Muscle layer of duodenum (tissue), 2 donors: ENCODE data around the gene RHOJ.

Experiments used
- H3K27ac ChIP-seq: one replicate; pipeline ENCODE4 v1.7.0; 2013; ENCODE audit warnings: mild to moderate bottlenecking, low read length
- H3K27me3 ChIP-seq: one replicate; pipeline ENCODE4 v1.7.0; 2013; ENCODE audit warnings: low read depth, mild to moderate bottlenecking, control low read depth, low read length
- H3K36me3 ChIP-seq, 2 donors: one replicate each; pipeline ENCODE4 v1.7.0; 2013; ENCODE audit warnings: low read length in 2 of 2, control low read depth in 1 of 2, mild to moderate bottlenecking in 1 of 2; ENCODE audit not compliant: insufficient read depth in 2 of 2, control insufficient read depth in 1 of 2
- H3K4me1 ChIP-seq, 2 donors: one replicate each; pipeline ENCODE4 v1.7.0; 2013; ENCODE audit warnings: low read length in 2 of 2, mild to moderate bottlenecking in 2 of 2, control low read depth in 1 of 2, moderate library complexity in 1 of 2; ENCODE audit not compliant: insufficient read depth in 2 of 2, control insufficient read depth in 1 of 2
- H3K4me3 ChIP-seq, 2 donors: one replicate each; pipeline ENCODE4 v1.7.0; 2013; ENCODE audit warnings: low read length in 2 of 2, low read depth in 1 of 2, mild to moderate bottlenecking in 1 of 2
- H3K9me3 ChIP-seq, 2 donors: one replicate each; pipeline ENCODE4 v1.7.0; 2013; ENCODE audit warnings: low read length in 2 of 2, control low read depth in 1 of 2, mild to moderate bottlenecking in 1 of 2; ENCODE audit not compliant: control insufficient read depth in 1 of 2
- donor health status: healthy.

Gene RHOJ

GRCh38 chr14:63283884-63284248, 79.6 kb downstream of the RHOJ start:
- H3K9me3 ChIP-seq, result no peaks in the 10 kb centered on the region
- peak overlapping the region in 1 of 2 donors; percentile 58 for H3K4me3 ChIP-seq
- no peaks in the 10 kb centered on the region for H3K27me3 ChIP-seq
- H3K27ac ChIP-seq, result peak overlapping the region; percentile 7
- peaks cover 0 to 30% of the 10 kb centered on the region in 2 donors for H3K4me1 ChIP-seq
- H3K36me3 ChIP-seq, result peaks cover 0 to 8% of the 10 kb centered on the region in 2 donors

DNA sequence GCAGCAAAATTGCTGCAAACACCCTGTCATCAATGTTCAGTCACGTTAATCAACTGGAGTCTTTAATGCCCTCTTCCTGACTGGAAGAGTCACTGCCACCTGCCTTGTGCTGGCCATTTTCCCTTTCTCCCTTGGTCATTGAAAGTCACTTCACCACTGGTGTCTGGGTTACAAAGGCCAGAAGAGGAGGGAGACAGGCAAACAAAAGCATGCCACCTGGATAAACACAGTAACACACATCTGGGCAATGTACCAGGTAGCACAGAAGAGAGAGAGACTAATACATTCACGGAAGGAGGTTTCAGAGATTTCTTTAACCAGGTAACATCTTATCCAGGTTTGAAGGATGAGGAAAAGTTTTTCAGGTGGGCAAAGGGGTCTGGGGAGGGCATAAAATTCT, 81.8 kb downstream of the RHOJ start:
- H3K36me3 ChIP-seq, result peaks cover 5 to 20% of the 10 kb centered on the region in 2 donors
- no peaks in the 10 kb centered on the region for H3K27me3 ChIP-seq
- H3K27ac ChIP-seq, result no peak overlapping the region
- no peak overlapping the region for H3K4me3 ChIP-seq
- H3K4me1 ChIP-seq, result peaks cover 0 to 30% of the 10 kb centered on the region in 2 donors
- no peaks in the 10 kb centered on the region for H3K9me3 ChIP-seq

DNA sequence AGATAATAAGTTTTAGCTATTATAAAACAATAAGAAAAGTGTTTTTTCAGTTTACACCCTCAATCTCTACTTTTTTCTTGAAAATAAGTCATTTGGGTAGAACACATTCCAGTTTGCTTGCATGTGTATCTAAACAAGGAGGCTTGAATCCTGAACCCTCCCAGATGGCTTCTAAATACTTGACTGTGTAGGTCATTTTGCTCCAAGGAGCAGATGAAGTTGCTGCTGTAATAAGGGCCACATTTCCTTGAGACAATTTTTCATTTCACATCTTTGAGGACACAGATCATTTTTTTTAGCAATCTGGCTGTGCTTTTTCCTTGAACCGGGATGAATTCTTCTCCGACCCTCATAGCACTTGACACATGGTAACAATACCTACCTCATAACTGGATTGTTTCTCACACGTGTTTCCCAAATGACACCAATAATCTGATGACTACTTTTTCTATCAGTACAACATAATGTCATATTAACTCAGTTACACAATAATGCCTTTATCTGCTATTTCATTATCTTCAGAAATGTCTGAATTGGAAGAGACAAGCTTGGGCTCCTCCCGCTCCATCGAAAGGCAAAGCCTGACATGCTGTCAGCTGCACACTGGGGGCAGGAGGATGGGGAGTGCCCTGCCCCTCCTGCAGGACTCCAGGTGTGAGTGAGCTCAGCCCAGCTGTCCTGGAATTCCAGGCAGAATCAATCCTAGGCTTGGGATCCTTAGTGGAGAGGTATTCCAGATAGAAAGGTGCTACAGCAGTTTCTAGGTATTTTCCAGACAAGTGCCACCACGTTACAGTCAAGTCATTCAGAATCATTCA, 83.6 kb downstream of the RHOJ start:
- H3K27ac ChIP-seq, result no peak overlapping the region

GRCh38 chr14:63288853-63289252, 84.6 kb downstream of the RHOJ start:
- Histone ChIP-seq H3K9me3 (no peaks in the 10 kb centered on the region), H3K4me1 (peaks cover 0 to 15% of the 10 kb centered on the region in 2 donors), H3K36me3 (peaks cover 8 to 43% of the 10 kb centered on the region in 2 donors), H3K27me3 (no peaks in the 10 kb centered on the region), H3K27ac (no peak overlapping the region), H3K4me3 (no peak overlapping the region)

More for the DNA sequence above, 83.6 kb downstream of the RHOJ start:
- peaks cover 0 to 24% of the 10 kb centered on the region in 2 donors for H3K4me1 ChIP-seq
- H3K9me3 ChIP-seq, result no peaks in the 10 kb centered on the region
- H3K27me3 ChIP-seq, result no peaks in the 10 kb centered on the region
- H3K36me3 ChIP-seq, result peaks cover 8 to 38% of the 10 kb centered on the region in 2 donors
- no peak overlapping the region for H3K4me3 ChIP-seq

DNA sequence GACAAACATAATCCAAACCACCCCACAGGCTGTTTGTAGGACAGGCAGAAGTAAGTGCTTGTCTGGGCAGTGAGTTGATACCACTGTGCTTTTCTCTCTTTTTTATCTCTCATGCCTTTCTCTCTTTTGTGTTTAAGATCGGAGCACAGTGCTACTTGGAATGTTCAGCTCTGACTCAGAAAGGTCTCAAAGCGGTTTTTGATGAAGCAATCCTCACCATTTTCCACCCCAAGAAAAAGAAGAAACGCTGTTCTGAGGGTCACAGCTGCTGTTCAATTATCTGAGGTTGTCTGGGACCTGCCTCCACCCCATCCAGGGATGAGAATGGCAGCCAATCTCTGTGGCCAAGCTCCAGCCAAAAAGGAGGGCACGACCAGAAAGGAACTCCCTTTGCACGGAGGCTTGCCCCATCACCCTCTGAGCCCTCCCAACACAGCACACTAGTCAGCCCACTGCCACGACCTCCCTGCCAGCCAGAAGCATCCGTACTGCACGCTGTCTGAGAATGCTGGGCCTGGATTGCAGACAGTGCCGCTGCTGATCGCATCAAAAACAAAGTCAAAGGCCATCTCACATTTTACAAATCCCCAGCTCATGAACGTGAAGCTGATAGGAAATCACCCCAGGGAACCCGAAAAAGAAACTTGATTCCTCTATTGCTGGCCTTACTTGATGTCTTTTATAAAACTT, 86.6 kb downstream of the RHOJ start:
- Histone ChIP-seq H3K36me3 (peaks cover 8 to 43% of the 10 kb centered on the region in 2 donors), H3K27ac (no peak overlapping the region)

DNA sequence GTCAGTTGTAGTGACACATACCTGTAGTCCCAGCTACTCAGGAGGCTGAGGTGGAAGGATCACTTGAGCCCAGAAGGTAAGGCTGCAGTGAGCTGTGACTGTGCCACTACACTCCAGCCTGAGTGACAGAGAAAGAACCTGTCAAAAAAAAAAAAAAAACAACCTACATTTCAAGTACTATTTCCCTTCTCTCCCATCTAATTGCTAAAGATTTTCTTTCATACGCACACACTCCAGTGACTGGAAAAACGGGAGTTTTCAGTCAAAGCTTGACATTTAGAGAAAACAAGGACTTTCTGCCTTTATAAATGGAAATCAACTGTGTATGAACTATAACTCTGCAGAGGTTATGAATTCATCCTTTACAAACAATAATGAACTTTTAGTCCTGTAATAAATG, 88.6 kb downstream of the RHOJ start:
- no peaks in the 10 kb centered on the region for H3K27me3 ChIP-seq
- H3K36me3 ChIP-seq, result peaks cover 8 to 43% of the 10 kb centered on the region in 2 donors
- H3K4me3 ChIP-seq, result no peak overlapping the region
- H3K9me3 ChIP-seq, result no peaks in the 10 kb centered on the region
- no peak overlapping the region for H3K27ac ChIP-seq
- H3K4me1 ChIP-seq, result no peaks in the 10 kb centered on the region

More for the DNA sequence above, 86.6 kb downstream of the RHOJ start:
- H3K4me3 ChIP-seq, result no peak overlapping the region
- no peaks in the 10 kb centered on the region for H3K9me3 ChIP-seq
- H3K27me3 ChIP-seq, result no peaks in the 10 kb centered on the region
- H3K4me1 ChIP-seq, result no peaks in the 10 kb centered on the region

- H3K36me3 ChIP-seq, result peaks cover 5 to 28% of the 10 kb centered on the region in 2 donors
- peak overlapping the region in 1 of 2 donors; percentile 3 for H3K4me3 ChIP-seq
- no peaks in the 10 kb centered on the region for H3K27me3 ChIP-seq
- no peaks in the 10 kb centered on the region for H3K9me3 ChIP-seq
- no peak overlapping the region for H3K27ac ChIP-seq
- no peaks in the 10 kb centered on the region for H3K4me1 ChIP-seq
Measured at GRCh38 chr14:63295231-63295685, 91.0 kb downstream of the RHOJ start.

GRCh38 chr14:63296060-63296563, 91.9 kb downstream of the RHOJ start:
- peaks cover 2 to 22% of the 10 kb centered on the region in 2 donors for H3K36me3 ChIP-seq
- H3K27me3 ChIP-seq, result no peaks in the 10 kb centered on the region
- no peaks in the 10 kb centered on the region for H3K4me1 ChIP-seq
- H3K27ac ChIP-seq, result no peak overlapping the region
- no peaks in the 10 kb centered on the region for H3K9me3 ChIP-seq
- H3K4me3 ChIP-seq, result no peak overlapping the region

DNA sequence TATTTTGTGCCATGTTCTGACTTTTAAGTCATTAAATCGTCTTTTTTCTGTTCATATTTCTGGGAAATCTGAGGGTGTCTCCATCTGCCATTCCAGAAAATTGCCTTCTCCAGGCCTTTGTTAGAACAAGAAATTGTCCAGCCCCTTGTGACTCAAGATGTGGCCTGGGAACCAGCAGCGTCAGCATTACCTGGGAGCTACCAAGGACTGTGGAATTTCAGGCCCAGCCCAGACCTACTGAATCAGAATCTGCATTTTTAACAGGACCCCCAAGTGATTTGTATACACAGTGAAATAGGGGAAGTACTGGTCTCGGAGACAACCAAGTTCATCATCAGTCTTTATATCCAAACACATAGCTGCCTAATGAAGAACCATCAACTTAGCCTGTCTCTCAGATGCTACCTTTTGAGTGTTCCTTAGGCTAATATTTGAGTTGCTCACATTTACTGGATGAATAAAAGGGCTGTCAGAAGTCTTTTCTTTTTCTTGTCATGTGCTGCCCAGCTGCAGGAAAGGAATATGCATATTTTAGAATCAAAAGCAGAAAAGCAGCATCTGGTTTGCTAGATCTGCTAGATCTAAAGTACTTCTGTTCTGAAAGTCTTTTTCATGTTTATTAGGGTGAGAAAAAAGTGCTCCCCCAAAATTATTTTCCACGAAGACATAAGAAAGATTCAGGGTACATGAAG, 93.3 kb downstream of the RHOJ start:
- Histone ChIP-seq H3K36me3 (peaks cover 0 to 8% of the 10 kb centered on the region in 2 donors), H3K4me3 (no peak overlapping the region), H3K4me1 (no peaks in the 10 kb centered on the region), H3K27ac (no peak overlapping the region), H3K27me3 (no peaks in the 10 kb centered on the region), H3K9me3 (no peaks in the 10 kb centered on the region)

GRCh38 chr14:63299351-63300110, 95.3 kb downstream of the RHOJ start:
- H3K4me1 ChIP-seq, result no peaks in the 10 kb centered on the region
- H3K9me3 ChIP-seq, result no peaks in the 10 kb centered on the region
- H3K27ac ChIP-seq, result no peak overlapping the region
- H3K27me3 ChIP-seq, result no peaks in the 10 kb centered on the region
- H3K4me3 ChIP-seq, result no peak overlapping the region
- H3K36me3 ChIP-seq, result no peaks in the 10 kb centered on the region
